ENCODE results near the gene SLC19A1. TPM values are rescaled to one million over a fixed set of nuclear protein-coding genes. Genes with fewer than 3 reads are reported as not detected.

The SLC19A1 gene
- polyA plus RNA-seq, 1 of the 3 experiments (the other 2 are of a cell fraction), result 15.0 TPM

DNA sequence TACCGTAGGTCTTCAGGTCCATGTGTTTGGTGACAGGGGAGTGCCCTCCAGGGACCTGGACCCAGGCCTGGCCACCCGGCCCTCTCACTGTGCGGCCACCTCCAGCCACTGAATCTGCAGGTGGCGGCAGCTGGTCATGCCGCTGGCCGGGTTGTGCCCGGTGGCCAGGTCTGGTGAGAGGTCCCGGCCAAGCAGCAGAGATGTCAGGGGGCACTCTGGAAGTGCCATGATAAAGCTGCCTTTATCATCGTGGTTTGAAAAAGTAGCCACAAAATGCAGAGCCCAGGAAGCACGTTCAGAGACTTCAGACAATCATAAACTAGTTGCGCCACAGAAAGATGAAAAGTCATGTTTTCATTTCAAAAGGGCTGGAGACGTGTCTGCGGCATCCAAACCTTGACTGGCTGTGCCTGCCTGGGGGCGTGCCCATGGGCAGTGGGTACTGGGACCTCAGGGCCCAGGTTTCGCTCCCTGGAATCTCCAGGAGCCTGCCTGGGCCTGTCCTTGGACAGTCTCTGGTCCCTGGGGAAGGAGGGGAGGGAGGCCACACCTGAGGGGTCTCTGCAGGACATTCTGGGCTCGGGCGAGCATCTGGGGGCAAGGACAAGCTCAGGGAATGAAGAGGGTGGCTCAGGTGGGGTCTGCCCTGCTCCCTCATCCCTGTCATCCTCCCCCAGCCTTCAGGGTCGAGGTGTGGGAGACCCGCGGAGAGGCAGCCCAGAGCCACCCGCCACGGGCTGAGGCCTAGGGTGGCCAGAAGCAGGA lies 92.4 kb downstream of the SLC19A1 start:
- CTCF ChIA-PET, result interaction anchor here (1.1 to 2.0 kb wide), 4 partner anchors 10 to 309 kb away, joined by 3 to 9 read pairs (median 6); no protein-coding TSS in a partner anchor
- peaks cover 74% of the 10 kb centered on the region for H4K20me1 ChIP-seq (ENCODE audit: insufficient read depth)

DNA sequence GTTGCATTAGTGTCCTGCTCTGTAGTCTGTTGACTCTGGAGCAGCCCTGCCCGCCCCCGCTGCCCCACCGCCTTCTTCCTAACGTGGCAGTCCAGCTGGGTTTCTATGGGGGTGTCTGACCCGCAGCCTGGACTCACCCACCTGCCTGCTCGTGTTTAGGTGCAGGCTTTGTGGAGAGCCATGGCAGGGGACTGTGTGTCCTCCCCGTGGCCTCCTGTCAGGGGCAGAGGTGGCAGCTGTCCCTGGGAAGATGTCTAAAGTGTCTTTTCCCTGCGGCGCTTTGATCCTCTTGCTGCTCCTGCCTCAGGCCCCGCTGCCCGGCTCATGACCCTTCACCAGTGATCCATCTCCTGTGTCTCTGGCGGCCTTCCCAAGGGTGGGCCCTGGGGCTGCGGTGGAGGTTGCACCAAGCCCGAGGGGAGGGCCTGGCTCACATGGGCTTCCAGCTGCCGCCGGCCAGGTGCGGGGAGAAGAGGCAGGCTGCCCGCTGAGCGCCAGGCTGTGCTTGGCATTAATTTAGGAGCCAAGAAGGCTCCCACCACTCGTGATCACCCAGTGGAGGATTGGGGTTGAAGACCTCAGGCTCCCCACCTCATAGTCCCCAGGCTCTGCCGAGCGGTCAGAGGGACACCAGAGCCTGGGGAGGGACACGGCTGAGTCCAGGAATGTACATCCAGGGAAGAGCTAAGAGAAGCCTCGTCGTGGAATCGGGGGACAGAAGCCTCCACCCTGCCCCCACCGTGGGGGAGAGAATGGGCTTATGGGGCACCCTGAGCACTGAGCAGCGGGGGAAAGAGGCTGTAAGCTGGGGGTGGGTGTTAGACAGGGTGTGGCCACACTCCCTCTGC lies 93.2 kb downstream of the SLC19A1 start:
- Histone ChIP-seq H3K9ac (no peak overlapping the region), H3K27ac (ENCODE audit: low read depth in 2 of 2, low read length in 1 of 2) (no peak overlapping the region), H3K4me2 (no peak overlapping the region), H3K4me1 (ENCODE audit: control insufficient read depth in 1 of 2, insufficient read depth in 2 of 2, low read depth in 1 of 2, low read length in 1 of 2) (peaks cover 0 to 6% of the 10 kb centered on the region in 2 experiments; a peak in 1 of 4 replicates), H3K4me3 (ENCODE audit: low read depth in 2 of 2, low read length in 1 of 2) (no peak overlapping the region), H4K20me1 (ENCODE audit: insufficient read depth) (peaks cover 70% of the 10 kb centered on the region), H3K9me2 (no peaks in the 10 kb centered on the region), H3K79me2 (ENCODE audit: insufficient read depth) (peaks cover 77% of the 10 kb centered on the region), H3F3A (replicated peaks; ENCODE audit: insufficient read depth) (peaks cover 18% of the 10 kb centered on the region), H3K27me3 (ENCODE audit: insufficient read depth) (no peaks in the 10 kb centered on the region), H3K9me3 (no peaks in the 10 kb centered on the region), H2AFZ (ENCODE audit: low read depth) (no peak overlapping the region), H3K36me3 (replicated peaks in 1 of 2; ENCODE audit: control insufficient read depth in 1 of 2, insufficient read depth in 2 of 2, low read length in 1 of 2) (peaks cover 3 to 23% of the 10 kb centered on the region in 2 experiments)
- DNase-seq, result no peak
- 91% methylated on average over 17 of the region's 28 CpGs for WGBS (ENCODE audit: low lambda C conversion rate)
- ChIA-PET POLR2A (no interaction called here), CTCF (interaction anchor here (1.1 to 2.0 kb wide), 4 partner anchors 10 to 312 kb away, joined by 3 to 9 read pairs (median 8); no protein-coding TSS in a partner anchor)
- no peak for TF ChIP-seq TCF12 (IDR thresholded peaks at IDR 0.05)
- TF ChIP-seq, protein P1, sequence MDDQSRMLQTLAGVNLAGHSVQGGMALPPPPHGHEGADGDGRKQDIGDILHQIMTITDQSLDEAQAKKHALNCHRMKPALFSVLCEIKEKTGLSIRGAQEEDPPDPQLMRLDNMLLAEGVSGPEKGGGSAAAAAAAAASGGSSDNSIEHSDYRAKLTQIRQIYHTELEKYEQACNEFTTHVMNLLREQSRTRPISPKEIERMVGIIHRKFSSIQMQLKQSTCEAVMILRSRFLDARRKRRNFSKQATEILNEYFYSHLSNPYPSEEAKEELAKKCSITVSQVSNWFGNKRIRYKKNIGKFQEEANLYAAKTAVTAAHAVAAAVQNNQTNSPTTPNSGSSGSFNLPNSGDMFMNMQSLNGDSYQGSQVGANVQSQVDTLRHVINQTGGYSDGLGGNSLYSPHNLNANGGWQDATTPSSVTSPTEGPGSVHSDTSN (IDR thresholded peaks at IDR 0.05), result no peak
- no peak for TF ChIP-seq SIN3A (IDR thresholded peaks at IDR 0.05; ENCODE audit: borderline replicate concordance, low read depth, low read length)

More for the DNA sequence above, 92.4 kb downstream of the SLC19A1 start:
- no peaks in the 10 kb centered on the region for H3K9me3 ChIP-seq
- H3K9me2 ChIP-seq, result no peaks in the 10 kb centered on the region
- no peak overlapping the region; a peak in 1 of 4 replicates for H3K27ac ChIP-seq (ENCODE audit: low read depth in 2 of 2, low read length in 1 of 2)
- H3K4me1 ChIP-seq (ENCODE audit: control insufficient read depth in 1 of 2, insufficient read depth in 2 of 2, low read depth in 1 of 2, low read length in 1 of 2), result peaks cover 0 to 11% of the 10 kb centered on the region in 2 experiments; a peak in 1 of 4 replicates
- no peak overlapping the region for H2AFZ ChIP-seq (ENCODE audit: low read depth)
- peaks cover 78% of the 10 kb centered on the region for H3K79me2 ChIP-seq (ENCODE audit: insufficient read depth)
- H3K4me3 ChIP-seq (ENCODE audit: low read depth in 2 of 2, low read length in 1 of 2), result no peak overlapping the region
- TF ChIP-seq ELF1 (IDR thresholded peaks at IDR 0.05) (no peak), RXRA (IDR thresholded peaks at IDR 0.05; ENCODE audit: borderline replicate concordance, low read depth) (no peak), SIN3A (IDR thresholded peaks at IDR 0.05; ENCODE audit: borderline replicate concordance, low read depth, low read length) (no peak), YY1 (IDR thresholded peaks at IDR 0.05; ENCODE audit: low read depth) (no peak), SMC3 (IDR thresholded peaks at IDR 0.05; ENCODE audit: low read depth, low read length) (no peak), POLR2AphosphoS5 (IDR thresholded peaks at IDR 0.05; ENCODE audit: low read depth, low read length) (no peak), RFX5 (IDR thresholded peaks at IDR 0.05; ENCODE audit: low read length) (no peak), MXI1 (IDR thresholded peaks at IDR 0.05; ENCODE audit: low read depth, low read length) (no peak), RAD21 (IDR thresholded peaks at IDR 0.05; ENCODE audit: low read length) (no peak)
- TF ChIP-seq, protein P2, sequence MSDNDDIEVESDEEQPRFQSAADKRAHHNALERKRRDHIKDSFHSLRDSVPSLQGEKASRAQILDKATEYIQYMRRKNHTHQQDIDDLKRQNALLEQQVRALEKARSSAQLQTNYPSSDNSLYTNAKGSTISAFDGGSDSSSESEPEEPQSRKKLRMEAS (IDR thresholded peaks at IDR 0.05; ENCODE audit: low read depth), result no peak
- H3F3A ChIP-seq (replicated peaks; ENCODE audit: insufficient read depth), result peaks cover 18% of the 10 kb centered on the region
- H3K4me2 ChIP-seq, result no peak overlapping the region
- no peak overlapping the region for H3K9ac ChIP-seq
- no peak for DNase-seq
- no peaks in the 10 kb centered on the region for H3K27me3 ChIP-seq (ENCODE audit: insufficient read depth)
- POLR2A ChIA-PET, result no interaction called here
- WGBS (ENCODE audit: low lambda C conversion rate), result 86% methylated on average over 7 of the region's 22 CpGs
- peaks cover 3 to 23% of the 10 kb centered on the region in 2 experiments for H3K36me3 ChIP-seq (replicated peaks in 1 of 2; ENCODE audit: control insufficient read depth in 1 of 2, insufficient read depth in 2 of 2, low read length in 1 of 2)

All from SK-N-SH (cell line).